ENCODE data around the gene HMGXB4. TPM values are rescaled to one million over a fixed set of nuclear protein-coding genes. Genes with fewer than 3 reads are reported as not detected.
A peak's percentile ranks its signal among the peaks of the same experiment; 100 is the strongest.
"Not testable (repeated sequence)": the region's sequence is repeated elsewhere in the genome, so short reads cannot be mapped to it uniquely, and the experiment has no call there.

The HMGXB4 gene, protein sequence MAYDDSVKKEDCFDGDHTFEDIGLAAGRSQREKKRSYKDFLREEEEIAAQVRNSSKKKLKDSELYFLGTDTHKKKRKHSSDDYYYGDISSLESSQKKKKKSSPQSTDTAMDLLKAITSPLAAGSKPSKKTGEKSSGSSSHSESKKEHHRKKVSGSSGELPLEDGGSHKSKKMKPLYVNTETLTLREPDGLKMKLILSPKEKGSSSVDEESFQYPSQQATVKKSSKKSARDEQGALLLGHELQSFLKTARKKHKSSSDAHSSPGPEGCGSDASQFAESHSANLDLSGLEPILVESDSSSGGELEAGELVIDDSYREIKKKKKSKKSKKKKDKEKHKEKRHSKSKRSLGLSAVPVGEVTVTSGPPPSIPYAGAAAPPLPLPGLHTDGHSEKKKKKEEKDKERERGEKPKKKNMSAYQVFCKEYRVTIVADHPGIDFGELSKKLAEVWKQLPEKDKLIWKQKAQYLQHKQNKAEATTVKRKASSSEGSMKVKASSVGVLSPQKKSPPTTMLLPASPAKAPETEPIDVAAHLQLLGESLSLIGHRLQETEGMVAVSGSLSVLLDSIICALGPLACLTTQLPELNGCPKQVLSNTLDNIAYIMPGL
- 29.0 TPM for total RNA-seq

DNA sequence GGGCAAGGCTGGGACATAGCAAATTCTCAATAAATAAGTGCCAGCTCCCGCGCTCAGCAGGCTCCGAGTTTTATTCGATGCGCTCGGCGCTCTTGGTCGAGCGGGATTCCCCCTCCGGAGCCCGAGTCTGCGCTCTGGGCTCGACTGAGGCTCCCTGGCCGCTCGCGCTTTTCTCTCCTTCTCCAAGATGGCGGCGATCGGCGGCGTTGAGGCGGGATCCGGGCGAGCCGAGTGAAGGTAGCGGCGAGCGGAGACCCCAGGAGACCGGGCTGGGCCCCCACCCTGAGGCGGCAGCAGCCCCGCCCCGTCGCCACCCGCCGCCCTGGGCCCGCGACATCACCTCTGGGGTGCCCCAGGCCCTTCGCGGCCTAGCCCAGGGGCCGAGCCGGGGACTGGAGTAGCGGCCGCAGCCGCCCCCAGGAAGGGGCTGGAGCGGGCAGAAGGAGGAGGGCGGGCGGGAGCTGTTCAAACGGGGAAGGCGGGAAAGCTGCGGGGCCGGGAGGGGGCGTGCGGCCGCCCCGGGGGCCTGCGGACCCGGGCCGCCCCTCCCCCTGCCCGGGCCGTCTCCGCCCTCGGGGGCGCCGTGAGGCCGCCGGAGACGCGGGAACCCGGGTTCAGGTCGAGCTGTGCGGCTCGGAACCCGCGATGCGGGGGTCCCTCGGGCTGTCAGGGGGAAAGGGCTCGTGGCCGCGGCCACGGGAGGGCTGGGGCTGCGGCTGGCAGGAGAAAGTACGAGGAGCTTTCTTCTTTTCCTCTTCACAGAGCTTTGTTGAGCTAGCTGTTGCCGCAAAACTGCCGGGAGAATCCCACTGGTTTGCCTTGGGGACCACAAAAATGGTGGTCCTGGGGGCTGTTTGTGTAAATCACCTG is at the start of gene HMGXB4:
TSS of gene HMGXB4 (plus strand) at position 173 of the 870 bp plus-strand sequence. CDS start 4,898 bp downstream, outside the sequence.
- peak; percentile 77 for DNase-seq

GRCh38 chr22:35208003-35208402 is 49.3 kb upstream of the HMGXB4 start:
- no peak for DNase-seq

DNA sequence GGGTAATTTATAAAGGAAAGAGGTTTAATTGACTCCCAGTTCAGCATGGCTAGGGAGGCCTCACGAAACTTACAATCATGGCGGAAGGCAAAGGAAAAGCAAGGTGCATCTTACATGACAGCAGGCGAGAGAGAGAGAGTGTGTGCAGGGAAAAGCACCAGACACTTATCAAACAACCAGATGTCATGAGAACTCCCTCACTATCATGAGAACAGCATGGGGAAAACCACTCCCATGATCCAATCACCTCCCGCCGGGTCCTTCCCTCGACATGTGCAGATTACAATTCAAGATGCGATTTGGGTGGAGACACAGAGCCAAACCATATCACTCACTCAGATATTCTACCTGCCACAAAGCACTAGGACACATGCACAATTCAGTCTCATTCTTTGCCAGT is 48.1 kb upstream of the HMGXB4 start:
- no peak for DNase-seq

GRCh38 chr22:35212009-35212408 is 45.3 kb upstream of the HMGXB4 start:
- no peak for DNase-seq

DNA sequence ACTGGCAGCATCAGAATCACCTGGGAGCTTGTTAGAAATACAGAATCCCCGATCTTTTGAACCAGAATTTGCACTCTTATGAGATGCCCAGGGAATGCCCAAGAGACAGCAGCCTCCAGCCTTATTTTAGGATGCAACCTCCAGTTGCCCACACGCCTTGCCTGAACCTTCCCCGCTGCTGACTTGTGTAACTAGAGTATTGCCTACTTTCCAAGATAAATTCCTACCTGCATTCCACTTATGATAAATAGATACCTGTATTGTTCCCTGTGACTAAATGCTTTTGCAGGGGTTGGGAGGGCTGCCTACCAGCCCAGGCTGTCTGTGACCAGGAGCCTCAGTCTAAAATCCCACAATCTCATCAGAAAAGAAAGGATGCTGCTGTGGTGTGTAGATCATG is 44.3 kb upstream of the HMGXB4 start:
- no peak for DNase-seq

DNA sequence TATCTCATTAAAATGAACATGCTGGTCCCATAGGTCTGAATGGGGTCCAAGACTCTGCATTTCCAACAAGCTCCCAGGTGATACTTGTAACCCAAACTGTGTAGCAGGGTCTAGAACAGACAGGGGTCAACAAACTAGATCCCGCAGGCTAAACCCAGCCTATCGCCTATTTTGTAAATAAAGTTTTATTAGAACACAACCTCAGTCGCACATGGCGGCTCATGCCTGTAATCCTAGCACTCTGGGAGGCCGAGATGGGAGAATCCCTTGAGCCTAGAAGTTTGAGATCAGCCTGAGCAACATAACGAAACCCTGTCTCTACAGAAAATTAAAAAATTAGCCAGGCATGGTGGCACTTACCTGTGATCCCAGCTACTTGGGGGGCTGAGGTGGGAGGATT is 42.3 kb upstream of the HMGXB4 start:
- no peak for DNase-seq

GRCh38 chr22:35215993-35216392 is 41.3 kb upstream of the HMGXB4 start:
- DNase-seq = no peak

- no peak for DNase-seq
Observed at GRCh38 chr22:35217527-35217926, 39.8 kb upstream of the HMGXB4 start.

DNA sequence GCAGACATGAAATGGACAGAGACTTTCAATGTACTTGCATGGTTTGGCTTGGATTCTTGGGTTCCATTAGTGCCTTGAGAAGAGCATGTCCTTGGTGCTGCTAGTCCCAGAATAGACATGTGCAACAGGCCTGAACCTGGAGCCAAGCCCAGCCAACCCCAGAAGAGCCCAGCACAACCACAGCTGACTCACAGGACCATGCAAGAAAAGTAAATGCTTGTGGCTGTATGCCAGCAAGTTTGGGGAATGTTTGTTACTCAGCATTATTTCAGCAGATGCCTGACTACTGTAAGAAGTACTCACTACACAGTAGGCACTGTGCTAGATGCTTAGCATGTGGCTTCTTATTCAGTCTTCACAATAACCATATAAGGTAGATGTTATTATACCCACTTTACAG is 39.2 kb upstream of the HMGXB4 start:
- DNase-seq = no peak

- DNase-seq = no peak
Observed at GRCh38 chr22:35219012-35219411, 38.3 kb upstream of the HMGXB4 start.

- no peak for DNase-seq
Observed at GRCh38 chr22:35220221-35220620, 37.1 kb upstream of the HMGXB4 start.

GRCh38 chr22:35225010-35225409 is 32.3 kb upstream of the HMGXB4 start:
- DNase-seq = no peak

DNA sequence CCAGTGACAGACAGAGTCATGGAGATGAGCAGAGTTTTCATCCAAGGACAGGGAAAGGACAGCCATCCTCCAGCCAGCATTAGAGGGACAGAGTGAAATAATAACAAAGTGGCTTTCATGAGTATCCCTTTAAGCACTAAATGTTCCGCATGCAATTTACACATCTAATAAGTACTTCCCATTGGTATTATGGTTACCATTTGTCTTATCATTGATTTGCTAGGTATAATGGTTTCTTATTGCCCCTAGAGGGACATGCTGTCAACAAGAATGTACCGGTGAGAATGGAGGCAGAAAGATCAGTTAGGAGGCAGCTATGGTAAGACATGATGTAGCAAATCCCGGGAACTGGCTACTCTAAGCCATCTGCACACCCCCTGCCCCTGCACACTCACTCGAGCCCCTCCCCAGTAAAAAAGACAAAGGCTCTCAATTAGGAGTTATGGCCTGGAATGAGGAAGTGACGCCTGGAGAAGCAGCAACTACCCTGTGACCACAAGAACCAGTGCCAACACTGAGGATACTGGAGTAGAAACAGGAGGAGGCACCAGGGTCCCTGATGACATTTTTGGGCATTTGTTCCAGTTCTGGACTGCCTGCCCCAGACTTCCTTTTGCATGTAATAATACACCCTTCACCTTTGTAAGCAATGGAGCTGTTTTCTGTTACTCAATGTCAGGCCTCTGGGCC is 30.2 kb upstream of the HMGXB4 start:
- no peak for DNase-seq

GRCh38 chr22:35229865-35230264 is 27.4 kb upstream of the HMGXB4 start:
- no peak for DNase-seq

DNA sequence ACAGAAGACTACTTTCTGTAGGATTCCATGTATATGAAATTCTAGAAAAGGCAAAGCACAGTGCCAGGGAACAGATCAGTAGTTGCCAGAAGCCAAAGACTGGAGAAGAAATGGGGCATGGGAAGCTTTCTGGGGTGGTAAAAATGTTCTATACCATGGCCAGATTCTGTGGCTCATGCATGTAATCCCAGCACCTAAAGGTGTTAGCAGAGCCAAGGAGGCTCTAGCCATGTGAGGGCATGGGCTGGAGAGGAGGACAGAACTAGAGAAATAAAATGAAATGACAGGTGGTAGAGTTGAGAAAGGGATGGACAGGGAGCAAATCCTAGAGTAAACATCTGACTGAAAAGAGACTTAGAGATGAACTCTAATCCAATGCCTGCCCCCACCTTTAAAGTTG is 26.9 kb upstream of the HMGXB4 start:
- DNase-seq = no peak

DNA sequence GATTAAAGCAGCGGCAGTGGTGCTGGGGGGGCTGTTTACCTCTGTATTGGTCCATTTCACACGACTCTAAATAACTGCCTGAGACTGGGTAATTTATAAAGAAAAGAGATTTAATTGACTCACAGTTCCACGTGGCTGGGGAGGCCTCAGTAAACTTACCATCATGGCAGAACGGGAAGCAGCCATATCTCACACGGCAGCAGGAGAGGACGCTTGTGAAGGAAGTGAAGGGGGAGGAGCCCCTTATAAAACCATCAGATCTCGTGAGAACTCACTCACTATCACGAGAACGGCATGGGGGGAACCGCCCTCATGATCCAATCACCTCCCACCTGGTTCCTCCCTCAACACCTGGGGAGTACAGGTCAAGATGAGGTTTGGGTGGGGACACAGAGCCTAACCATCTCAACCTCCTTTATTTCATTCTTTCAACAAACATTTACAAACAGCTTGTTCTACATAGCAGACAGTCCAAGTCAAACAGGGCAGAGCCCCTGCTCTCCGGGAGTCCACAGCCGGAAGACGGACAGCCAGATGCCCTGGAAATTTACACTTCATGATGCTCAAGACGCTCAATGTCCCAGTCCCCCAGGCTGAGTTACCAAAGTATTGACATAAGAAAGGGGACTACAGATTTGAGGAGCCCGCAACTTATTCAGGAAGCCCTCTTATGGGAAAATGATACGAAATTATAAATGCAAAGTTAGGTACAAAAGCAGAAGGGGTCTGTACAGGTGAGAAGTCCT is 26.3 kb upstream of the HMGXB4 start:
- no peak for DNase-seq

DNA sequence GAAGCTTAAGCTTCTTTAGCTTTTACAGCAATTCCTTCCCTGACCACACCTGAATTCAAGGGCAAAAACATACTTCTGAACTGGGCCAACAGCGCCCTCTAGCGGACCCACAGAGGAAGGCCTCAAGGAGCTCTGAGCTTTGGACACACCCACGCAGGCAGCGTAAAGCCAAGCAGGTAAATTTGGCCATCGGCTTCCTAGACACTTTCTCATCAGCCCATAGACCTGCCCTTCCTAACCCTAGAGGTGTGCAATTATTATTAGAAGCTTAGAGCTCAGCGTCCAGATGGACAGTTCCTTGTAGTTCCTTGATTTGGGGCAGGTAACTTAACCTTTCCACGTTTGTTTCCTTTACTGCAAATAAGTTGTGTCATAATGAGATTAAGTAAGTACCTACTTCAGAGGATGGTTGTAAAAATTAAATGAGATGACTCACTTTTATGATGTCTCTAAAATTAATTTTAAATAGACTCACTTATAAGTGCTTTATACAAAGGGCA is 25.7 kb upstream of the HMGXB4 start:
- peak; percentile 3 for DNase-seq

GRCh38 chr22:35238749-35239148 is 18.5 kb upstream of the HMGXB4 start:
- not testable (repeated sequence) for DNase-seq

GRCh38 chr22:35244507-35244906 is 12.8 kb upstream of the HMGXB4 start:
- not testable (repeated sequence) for DNase-seq

DNA sequence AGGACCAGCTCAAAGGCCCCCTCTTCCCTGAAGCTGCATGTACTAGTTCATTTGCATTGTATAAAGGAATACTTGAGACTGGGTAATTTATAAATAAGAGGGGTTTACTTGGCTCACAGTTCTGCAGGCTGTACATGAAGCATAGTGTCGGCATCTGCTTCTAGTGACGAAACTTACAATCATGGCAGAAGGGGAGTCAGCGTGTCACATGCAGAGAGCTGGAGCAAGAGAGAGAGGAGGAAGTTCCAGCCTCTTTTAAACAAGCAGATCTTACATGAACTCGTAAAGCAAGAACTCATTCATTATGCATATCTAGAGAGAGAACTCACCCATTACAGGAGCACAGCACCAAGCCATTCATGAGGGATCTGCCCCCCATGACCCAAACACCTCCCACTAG is 7.1 kb upstream of the HMGXB4 start:
- DNase-seq = no peak

DNA sequence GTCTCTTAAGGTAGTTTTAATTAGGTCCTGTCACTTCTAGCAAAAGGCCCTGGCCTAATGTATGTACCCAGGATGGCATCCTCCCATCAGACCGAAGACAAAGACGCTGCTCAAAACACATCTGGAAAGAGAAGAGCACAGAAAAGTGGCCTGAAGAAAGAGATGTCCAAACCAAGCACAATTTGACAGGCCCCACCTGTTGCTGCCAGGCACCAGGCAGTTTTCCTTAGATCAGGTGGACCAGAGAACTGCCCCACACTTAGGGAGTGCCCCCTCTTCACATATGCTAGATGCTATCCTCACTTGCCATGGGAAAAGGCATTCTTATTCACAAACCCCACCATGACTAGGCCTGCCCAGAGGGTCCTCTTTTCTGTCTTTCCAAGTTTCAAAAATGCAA is 3.3 kb upstream of the HMGXB4 start:
- no peak for DNase-seq

- DNase-seq = no peak
Observed at GRCh38 chr22:35257002-35257320, 332 bp upstream of the HMGXB4 start.

Measured in occipital lobe (tissue), 2 donors.